CD4-positive, alpha-beta T cell treated with Interleukin-15 for 4 hours (primary cell): Measurements from ENCODE around the gene ROR1.
"Not testable (repeated sequence)": the region's sequence is repeated elsewhere in the genome, so short reads cannot be mapped to it uniquely, and the experiment has no call there.

Experiments
- DNase-seq: peaks from one replicate; pipeline ENCODE4 v3.0.0-alpha.2; 2020; ENCODE audit warnings: low spot score

ROR1 gene

DNA sequence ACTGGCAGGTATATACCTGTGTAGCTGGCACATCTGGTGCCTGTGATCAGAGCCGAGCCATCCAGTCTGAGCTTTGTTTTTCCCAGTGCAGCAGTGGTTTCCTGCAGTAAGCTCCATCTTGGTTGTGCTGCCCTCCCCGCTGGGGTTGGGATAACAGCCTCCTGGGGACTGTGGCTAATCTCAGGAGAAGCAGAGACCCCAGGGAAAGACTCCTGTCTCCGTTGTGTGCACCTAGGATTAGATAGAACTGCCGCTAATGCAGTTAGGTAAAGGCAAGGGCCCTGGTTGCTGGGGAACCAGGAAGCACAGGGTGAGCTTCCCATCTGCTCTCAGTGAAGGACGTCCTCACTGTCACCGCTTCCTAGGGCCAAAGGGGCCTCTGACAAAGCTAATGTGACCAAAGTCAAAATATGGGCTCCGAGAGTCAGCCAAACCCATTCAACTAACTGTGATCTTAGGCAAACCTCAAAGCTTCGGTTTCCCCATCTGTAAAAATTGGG is 20.0 kb downstream of the ROR1 start:
- no peak for DNase-seq

DNA sequence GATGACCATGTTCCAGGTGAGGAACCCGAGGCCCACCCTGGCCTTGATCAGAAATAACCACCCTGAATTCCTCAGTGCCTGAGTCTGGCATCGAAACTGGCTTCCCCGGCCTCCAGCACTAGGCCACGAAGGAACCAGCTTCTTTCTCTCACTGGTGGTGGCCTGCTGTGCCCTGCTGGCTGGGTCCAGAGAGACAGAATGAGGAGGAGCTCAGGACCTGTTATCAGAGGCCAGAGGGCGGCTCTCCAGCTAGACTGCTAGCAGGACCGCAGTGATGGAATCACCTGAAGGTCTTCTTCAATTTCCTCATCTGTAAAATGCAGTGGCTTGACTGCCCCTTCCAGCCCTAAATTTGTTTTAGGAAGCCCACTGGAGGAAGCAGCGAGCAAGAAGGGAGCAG is 20.5 kb downstream of the ROR1 start:
- no peak for DNase-seq

DNA sequence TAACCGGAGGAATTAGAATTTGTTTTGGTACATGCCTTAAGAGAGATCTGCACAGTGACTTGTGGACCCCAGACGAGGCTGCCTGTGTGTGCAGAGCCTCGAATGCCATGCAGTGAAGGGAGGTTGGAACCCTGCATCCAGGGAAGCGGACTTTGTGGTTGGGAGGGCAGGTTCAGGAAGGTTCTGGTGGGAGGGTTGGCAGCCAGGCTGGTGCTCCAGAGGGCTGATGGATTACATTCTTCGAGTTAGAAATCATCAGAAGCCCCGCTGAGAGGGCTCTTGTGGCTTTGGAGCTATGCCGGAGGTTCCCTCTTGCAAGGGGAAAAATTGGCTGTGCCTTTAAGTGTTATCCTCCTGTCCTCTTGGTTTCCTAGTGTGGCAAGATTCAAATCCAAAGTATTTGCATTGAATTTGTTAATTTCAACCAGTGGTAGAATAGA is 21.1 kb downstream of the ROR1 start:
- DNase-seq, result no peak

DNA sequence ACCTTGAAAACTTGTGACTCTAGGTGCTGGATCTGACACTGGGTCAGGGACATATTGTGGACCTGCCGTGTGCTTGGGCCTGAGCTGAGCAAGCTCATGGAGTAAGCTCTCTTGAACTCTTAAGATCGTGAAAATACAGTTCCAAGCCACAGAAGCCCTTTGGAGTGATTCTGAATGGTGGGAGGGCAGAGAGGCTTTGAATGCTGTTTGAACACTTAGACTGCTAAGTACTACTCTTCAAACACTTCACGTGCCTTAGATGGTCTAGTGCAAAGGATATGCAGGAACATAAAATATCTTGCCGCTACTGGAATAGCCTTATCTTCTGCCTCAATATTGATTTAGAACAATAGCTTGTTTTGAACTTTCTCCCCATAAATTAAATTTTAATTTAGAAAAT is 21.6 kb downstream of the ROR1 start:
- DNase-seq, result no peak

DNA sequence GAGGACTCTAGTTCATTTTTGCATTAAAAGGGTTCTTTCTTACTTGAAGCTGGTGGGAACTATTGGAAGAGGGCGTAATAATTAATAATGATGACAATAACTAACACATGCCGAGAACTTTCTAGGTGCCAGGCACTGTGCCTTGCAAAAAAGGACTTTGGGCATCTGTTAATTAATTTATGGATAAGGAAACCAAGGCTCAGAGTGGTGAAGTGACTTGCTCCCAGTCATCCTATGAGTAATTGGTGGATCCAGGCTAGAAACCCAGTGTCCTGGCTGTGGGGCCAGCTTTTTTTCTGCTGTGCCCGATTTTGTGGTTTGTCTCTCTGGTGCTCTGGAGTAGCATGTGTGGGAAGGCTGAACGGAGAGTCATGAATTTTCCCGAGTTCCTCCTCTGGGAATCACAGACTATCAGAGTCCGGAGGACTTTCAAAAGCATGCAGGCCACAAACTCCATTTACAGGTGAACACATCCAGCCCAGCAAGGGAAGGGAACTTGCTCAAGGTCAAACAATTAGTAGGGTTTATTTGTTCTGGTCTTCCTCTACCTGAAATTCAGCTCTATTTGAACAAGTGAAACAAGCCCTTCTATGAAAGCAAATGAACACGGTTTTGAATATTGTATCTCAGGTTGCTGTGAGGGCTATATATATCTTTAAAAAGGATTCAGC is 23.4 kb downstream of the ROR1 start:
- DNase-seq, result no peak

DNA sequence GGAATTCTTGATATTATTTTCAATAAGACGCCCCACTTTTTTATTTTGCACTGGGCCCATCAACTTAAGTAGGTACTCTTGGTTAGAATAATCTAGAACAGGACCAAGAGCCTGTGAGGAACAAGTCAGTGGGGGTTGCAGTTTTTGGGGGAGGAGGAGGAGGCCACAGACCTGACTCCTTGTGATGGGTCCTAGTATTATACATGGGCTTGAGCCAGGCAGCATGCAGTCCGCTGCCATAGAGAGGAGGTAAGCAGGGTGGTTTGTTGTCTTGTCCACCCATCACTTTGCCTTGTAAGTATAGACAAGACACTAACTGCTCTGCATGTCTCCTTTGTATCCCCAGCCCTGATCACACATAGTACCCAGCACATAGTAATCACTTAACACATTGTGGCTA is 24.5 kb downstream of the ROR1 start:
- no peak for DNase-seq

DNA sequence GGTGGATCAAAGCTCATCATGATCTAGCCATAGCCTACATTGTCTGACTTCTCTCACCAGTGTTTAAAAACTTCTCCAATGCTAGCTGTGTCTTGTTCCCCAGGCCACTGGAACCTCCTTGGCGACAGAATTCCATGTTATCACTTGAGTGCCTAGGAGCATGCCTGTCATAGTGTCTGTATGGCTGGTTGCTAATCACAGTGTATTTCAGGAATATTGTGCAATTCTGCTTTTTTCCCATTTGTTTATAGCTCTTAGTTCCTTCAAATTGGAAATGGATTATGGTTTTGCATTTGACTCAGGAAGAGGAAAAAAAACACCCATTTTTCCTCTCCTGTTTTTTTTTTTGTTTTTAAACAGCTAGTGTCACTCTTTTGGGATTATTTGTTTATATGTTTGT is 25.5 kb downstream of the ROR1 start:
- no peak for DNase-seq

DNA sequence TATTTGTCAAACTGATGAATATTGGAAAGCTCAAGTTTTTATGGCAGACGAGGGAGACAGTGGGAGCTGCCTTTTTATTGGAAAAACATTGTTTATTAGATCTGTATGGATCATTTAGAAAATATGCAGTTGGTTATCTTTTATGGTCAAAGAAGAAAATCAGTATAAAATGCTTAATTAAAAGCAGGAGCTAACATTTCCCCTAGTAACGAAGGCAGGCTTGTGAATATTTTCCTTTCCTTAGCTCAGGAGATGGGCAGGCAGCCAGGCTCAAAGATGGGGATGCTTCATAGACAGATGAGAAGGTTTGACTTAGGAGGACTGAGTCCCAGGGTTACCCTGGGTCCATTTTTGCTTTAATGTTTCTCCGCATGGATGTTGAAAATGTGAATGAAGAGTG is 26.0 kb downstream of the ROR1 start:
- no peak for DNase-seq

DNA sequence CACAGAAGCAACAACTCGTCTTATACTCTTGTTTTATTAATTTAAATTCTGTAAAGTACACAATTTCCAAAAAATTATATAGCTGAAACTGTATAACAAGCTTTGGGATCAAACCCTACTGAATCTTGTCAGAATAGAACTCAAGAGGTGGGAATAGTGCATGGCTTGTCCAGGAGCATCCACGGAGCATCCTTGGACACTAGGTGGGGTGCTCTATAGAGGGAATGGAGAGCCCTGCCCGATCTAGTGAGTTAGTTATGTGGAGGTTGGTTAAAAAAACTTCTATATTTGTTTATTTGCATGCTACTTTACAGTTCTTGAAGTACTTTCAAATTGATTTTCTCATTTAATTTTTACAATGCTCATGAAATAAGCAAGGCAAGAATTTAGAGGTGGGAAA is 28.3 kb downstream of the ROR1 start:
- DNase-seq, result no peak

DNA sequence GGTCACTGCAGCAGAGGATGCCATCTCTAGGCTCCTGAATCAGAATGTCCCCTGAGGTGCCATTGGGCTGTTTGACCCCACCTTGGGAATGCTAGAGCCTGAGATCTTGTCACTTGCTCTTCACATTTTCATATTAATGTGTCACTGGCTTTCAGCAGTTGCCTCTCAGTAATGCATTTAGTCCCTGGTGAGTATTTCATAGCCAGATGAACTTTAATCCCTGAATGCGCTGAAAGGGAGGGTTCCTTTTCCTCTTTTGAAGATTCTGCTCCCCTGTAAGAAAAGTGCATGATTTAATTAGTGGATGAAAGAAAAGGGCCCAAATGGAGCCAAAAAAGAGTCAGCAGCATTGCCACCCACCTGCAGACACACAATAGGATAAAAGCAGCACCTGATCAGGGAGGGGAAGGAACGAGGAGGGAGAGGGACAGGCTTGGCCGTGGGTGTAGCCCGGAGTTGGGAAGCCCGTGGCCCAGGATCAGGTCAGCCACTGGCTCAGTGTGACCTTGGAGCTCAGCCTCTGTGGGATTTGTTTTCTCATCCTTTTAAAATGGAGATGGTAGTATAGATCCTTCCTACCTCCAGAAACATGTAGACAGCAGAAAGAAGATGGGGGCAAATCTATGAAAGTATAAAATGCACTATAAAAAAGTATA is 31.1 kb downstream of the ROR1 start:
- DNase-seq, result no peak

DNA sequence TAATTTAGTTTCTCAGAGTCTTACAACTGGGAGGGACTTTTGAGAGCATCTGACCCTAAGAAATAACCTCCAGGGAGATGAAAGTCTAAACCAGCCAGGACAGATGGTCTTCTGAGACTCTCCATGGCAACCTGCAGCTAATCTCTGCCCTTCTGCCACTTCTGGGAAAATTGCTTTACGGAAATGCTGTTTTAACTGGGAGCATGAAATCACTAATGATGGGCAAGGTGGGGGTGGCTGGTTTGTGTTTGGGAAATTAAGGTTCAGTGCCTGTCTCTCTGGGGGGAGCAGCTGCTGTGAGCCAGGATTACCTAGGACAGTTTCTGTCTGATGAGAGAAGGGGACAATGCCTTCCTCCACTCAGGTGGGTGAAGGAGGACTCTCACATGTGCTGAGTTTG is 33.2 kb downstream of the ROR1 start:
- DNase-seq, result no peak

DNA sequence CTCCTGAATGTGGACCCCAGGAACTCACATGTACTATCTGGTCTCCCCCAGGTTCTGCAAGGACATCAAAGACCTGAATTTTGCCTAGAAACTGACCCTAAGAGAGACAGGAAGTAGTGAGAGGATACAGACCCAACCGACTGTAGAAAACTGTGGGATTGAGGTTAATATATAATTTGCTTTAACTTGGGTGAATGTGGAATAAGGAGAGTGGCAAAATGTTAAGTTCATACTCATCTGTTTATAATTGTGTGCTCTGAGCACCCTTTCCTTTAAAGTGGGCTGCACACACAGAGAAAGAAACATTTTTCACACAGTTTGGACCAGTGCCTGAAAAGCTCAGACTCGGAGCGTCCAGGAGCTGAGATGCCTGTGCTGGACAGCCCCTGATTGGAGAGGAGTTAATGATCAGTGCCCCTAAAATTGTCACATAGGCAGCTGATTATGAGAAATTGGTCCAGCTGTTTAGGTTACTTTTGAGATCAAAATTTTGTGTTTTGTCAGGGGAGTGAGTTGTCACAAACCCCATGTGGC is 37.2 kb downstream of the ROR1 start:
- DNase-seq, result no peak

DNA sequence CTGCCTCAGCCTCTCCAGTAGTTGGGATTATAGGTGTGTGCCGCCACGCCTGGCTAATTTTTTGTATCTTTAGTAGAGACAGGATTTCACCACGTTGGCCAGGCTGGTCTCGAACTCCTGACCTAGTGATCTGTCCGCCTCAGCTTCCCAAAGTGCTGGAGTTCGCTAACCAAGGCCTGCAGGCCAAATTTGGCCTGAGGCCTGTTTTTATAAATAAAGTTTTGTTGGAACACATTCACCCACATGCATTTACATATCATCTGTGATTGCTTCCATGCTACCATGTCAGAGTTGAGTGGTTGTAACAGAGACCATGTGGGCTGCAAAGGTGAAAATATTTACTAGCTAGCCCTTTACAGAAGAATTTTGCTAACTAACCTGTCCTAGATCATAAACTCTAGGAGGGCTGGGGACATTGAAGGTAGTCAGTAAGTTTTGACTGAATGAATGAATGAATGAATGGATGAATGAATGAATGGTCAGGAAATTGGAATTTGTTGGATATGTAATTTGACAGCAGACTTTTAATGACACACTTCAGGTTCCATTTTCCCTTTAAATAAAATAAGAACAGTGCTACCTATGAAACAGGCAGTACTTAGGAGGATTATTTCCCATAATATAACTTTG is 38.4 kb downstream of the ROR1 start:
- DNase-seq, result no peak

DNA sequence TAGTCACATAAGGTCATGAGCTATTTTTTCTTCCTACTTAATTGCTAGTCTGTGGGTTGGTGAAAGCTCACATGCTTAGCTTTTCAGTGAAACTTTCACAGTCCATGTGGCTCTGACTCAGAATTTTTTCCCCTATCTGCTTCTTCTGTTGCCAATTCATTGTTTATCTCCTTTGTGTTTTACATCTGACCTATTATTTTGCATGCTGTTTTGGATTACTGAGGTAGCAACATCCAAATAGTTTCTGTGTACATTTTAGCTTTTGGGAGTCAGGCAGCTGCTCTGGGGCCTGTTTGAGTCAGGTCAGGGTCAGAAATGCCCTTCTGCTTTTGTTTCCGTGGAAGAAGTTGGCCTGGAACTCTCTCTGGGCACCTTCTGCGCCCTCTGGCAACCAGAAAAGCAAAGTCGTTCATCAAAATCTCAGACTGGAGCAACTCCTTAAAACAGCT is 40.0 kb downstream of the ROR1 start:
- no peak for DNase-seq

DNA sequence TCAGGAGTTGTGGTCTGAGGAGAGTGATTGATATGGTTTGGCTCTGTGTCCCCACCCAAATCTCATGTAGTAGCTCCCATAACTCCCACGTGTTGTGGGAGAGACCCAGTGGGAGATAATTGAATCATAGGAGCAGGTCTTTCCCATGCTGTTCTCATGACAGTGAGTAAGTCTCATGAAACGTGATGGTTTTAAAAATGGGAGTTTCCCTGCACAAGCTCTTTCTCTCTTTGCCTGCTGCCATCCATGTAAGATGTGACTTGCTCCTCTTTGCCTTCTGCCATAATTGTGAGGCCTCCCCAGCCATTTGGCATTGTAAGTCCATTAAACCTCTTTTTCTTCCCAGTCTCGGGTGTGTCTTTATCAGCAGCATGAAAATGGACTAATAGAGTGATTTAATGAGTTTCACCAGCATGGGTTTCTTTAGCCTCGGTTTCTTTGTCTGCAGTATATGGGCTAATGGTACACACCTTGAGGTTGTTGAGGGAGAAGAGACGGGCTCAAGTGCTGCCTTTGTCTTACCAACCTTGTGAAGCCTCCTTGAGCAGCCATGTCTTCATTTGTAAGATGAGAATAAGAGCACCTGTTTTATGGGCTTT is 42.5 kb downstream of the ROR1 start:
- DNase-seq, result not testable (repeated sequence)

DNA sequence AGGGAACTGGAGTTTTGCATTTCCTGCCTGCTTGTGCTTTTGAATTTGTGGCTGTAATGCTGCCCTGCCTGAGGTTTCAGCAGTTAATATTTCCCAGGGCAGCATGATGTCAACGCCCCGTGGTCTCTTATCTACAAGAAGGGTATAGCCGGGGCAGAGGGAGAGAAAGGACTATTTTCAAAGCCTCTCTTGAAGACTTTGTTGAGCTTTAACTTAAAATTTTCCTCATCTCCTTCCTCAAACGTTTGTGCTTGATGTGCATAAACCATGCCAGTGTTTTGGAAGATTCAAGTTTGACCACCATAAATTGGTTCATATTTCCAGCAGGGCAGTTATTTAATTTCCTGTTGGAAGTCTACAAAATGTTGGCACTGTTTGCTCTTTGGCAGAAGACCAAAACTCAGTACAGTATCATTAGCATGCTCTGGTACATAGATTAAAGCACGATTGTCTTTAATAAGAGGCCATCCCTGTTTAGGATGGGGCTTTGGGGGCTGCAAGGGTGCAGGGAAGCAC is 43.4 kb downstream of the ROR1 start:
- no peak for DNase-seq

DNA sequence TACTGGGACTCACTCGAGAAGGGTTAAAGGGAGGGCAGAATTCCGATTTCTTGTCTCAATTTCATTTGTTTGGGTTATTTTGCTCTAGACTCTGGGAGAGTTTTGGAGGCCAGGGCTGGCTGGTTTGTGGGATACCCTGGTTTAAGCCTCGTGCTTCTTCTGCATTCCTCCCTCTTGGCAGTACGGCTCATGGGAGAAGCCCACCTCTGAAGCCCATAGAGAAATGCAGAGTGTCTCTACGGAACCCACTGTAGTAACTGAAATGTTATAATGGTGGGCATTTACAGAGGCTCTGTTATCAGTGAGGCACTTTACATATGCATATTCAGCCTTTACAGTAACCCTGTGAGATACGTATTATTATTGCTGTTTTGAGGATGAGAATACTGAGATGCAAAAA is 43.9 kb downstream of the ROR1 start:
- DNase-seq, result no peak

DNA sequence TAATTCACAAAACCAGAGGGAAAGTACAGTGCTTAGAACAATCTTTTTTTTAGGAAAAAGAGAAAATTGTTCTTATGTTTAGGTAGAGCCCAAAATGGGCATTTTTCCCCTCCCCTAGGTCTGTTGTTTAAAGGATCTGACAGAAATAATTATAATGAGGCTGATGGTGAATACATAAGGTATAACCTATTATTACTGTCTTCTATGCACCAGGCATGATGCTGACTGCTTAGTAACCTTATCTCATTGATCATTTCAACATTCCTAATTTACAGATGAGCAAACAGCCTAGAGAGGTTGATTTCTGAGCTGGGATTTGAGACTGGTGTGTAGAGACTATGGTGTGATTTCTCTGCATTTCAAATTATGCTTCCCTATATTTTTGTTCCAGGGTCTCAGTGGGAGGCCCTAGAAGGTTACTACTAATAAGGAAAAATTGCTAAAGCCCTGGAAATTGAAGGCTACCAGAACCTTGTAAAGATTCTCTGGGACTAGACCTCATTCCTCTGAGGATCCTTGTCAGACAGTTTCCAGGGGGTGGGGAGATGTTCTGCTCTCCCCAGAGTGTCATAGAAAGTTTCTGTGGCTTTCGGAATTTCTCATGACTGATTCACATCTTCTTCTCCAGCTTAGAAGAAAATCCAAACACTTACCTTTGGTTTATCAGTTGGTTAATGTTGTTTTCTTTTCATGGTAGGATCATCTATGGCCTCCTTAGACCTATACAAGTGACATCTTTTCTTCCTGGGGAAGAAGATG is 44.9 kb downstream of the ROR1 start:
- DNase-seq, result no peak

DNA sequence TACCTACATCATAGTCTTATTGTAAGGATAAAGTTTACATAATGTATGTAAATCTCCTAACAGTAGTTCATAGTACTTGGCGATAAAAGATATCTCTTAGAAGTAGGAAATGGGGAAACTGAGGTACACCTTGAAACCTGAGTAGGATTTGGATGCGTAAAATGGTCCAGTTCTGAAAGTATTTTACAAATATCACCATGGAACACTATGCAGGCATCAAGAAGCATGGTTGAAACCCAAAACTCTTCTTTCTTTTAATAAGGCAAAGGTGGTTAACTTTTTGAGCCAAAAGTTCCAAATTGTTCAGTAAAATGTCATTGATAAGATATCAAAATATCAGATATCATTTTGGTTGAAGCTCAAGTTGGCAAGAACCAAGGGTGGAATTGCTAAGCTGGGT is 46.0 kb downstream of the ROR1 start:
- DNase-seq, result no peak

DNA sequence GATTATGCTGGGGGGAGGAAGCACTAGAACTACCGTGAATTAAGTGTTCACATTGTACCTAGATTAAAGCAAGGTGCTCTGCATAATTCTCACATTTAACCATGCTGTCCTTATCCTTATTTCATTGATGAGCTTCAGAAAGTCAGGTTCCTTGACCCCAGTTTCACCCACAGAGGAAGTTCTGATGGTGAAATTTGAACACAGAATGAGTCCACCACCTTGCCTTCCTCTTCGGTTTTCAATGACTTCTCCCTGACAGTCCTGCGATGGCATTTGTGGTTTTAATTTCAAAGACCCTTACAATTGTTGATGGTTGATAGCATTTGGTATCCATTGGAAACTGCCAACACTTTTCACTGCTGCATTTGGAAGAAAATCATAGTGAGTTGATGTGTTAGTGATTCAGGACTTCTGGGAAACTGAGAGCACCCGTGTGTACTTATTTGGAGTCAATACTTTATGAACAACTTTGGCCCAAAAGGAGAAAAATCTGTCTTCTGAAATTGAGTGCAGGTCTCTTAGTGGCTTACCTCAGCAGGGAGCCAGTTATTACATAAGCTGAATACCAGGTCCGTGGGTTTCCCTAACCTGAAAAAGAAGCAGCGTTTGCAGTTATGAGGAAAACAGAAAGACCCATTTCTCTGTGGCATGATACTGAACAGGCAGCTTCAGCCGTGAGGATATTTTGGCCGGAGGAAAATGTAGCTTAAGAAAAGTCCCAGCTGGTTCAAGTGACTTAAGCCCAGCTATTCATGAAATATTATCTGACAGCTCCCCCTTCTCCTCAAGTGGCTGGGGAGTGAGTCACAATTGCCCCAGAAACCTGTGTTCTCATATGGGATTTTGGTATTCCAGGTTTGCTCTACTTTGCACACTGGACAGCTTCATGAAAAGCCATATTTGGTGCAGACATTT is 47.5 kb downstream of the ROR1 start:
- no peak for DNase-seq

DNA sequence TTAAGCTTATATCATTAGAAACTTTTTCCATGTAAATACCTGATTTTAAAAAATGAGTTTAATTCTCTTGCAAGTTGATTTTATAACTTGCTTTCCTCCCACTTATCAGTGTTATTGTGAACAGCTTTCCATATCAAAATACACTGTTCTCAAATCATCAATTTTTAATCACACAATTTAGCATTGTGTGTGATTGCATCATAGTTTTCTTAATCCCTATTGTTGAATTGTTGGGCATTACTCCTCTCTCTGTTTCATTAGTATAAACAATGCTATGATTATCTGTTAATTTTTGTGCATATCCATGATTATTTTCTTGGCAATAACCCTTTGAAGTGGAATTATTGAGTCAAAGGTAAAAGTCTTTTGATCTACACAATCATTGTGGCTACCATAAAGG is 48.7 kb downstream of the ROR1 start:
- no peak for DNase-seq
